MCF 10A (cell line): Measurements from ENCODE around the gene ALG5. TPM values are rescaled to one million over a fixed set of nuclear protein-coding genes. Genes with fewer than 3 reads are reported as not detected.

ENCODE experiments used
- BruUV-seq: library from RNA; stranded (reverse); fragments of 400-500 nt; replicated peaks from 2 replicates; lab custom pipeline; 2021; lab: Mats Ljungman, UMichigan
- CTCF ChIA-PET: fragments of 300-600 bp; sonication (Branson Sonifier 250); formaldehyde crosslinking; extraction: SDS; loops from one replicate; lab custom pipeline; 2021; ENCODE audit warnings: antibody characterized with exemption, inconsistent platforms; lab: Yijun Ruan, JAX
- POLR2A ChIA-PET: fragments of 300-600, 350-650 bp; sonication (Branson Sonifier 250); formaldehyde crosslinking; extraction: SDS; loops from one replicate; lab custom pipeline; 2020; ENCODE audit warnings: antibody characterized with exemption, inconsistent platforms; lab: Yijun Ruan, JAX
- DNase-seq: peaks from one replicate; pipeline ENCODE4 v3.0.0-alpha.2; 2018; ENCODE audit not compliant: unreplicated experiment
- H3K27ac Mint-ChIP-seq: one replicate; pipeline ENCODE4 v1.8.0; 2022; ENCODE audit warnings: mild to moderate bottlenecking, low read depth, mixed read lengths; ENCODE audit not compliant: unreplicated experiment
- H3K27me3 Mint-ChIP-seq: one replicate; pipeline ENCODE4 v1.8.0; 2022; ENCODE audit warnings: mixed read lengths; ENCODE audit not compliant: insufficient read depth, unreplicated experiment
- H3K36me3 Mint-ChIP-seq: one replicate; pipeline ENCODE4 v1.8.0; 2022; ENCODE audit warnings: mild to moderate bottlenecking, moderate library complexity, mixed read lengths; ENCODE audit not compliant: insufficient read depth, unreplicated experiment
- H3K4me1 Mint-ChIP-seq: one replicate; pipeline ENCODE4 v1.8.0; 2022; ENCODE audit warnings: mixed read lengths; ENCODE audit not compliant: insufficient read depth, unreplicated experiment
- H3K4me3 Mint-ChIP-seq: one replicate; pipeline ENCODE4 v1.8.0; 2022; ENCODE audit warnings: mild to moderate bottlenecking, moderate library complexity, mixed read lengths; ENCODE audit not compliant: unreplicated experiment
- H3K9me3 Mint-ChIP-seq: one replicate; pipeline ENCODE4 v1.8.0; 2022; ENCODE audit warnings: mixed read lengths; ENCODE audit not compliant: unreplicated experiment
- intact Hi-C: fragments of 100-400 bp; cut with micrococcal nuclease; formaldehyde crosslinking; loops from 2 replicates; pipeline ENCODE4 v1.14.1; 2022
- total RNA-seq: library from RNA; stranded (reverse); gene quantifications from 2 replicates; pipeline ENCODE4 v1.2.3, GENCODE V29; 2022
- TF ChIP-seq, protein P1 (sequence below): fragments of 200-600 bp; IDR thresholded peaks from one replicate; pipeline ENCODE4 v1.8.0; 2022; ENCODE audit warnings: antibody characterized with exemption, mild to moderate bottlenecking; ENCODE audit not compliant: unreplicated experiment

ALG5 gene
- total RNA-seq, 1 experiment from 2014 or later, result 51.2 TPM

DNA sequence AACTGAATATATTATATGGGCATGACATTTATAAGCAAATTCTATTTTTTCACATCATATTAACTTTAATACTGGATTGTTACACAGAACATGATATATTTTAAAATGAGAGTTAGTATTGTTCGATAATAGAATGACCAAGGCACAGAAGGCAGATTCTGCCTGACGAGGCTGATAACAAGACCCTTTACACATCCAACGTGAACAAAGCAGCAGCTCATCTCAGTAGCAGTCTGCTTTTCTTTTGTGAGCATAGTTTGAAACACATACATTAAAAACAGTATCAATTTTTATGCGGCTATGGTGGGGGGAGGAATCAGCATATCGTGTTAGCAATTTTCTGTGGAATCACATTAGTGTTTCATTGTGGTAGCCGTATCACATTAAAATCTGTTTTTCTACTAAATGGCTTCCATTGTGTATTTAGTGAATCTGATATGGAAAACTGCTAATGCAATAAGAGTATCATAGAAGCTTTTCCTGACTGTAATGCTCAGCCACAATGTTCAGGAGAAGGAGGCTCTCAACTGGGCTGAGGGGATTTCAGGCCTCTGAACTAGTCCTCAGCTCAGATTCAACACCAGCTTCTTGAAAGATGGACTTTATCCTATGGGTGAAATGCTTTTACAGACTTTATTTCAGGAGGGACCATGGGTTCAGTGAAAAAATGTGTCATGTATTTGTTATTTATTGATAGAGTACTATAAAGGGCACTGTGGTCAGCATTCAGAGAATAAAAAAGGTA is 83.1 kb downstream of the ALG5 start:
- intact Hi-C loops, result no loop called here
- no peak for DNase-seq
- Mint-ChIP-seq H3K27ac (no peak overlapping the region), H3K27me3 (no peaks in the 10 kb centered on the region), H3K4me3 (no peak overlapping the region), H3K9me3 (no peaks in the 10 kb centered on the region), H3K36me3 (no peaks in the 10 kb centered on the region), H3K4me1 (no peaks in the 10 kb centered on the region)
- TF ChIP-seq, protein P1, sequence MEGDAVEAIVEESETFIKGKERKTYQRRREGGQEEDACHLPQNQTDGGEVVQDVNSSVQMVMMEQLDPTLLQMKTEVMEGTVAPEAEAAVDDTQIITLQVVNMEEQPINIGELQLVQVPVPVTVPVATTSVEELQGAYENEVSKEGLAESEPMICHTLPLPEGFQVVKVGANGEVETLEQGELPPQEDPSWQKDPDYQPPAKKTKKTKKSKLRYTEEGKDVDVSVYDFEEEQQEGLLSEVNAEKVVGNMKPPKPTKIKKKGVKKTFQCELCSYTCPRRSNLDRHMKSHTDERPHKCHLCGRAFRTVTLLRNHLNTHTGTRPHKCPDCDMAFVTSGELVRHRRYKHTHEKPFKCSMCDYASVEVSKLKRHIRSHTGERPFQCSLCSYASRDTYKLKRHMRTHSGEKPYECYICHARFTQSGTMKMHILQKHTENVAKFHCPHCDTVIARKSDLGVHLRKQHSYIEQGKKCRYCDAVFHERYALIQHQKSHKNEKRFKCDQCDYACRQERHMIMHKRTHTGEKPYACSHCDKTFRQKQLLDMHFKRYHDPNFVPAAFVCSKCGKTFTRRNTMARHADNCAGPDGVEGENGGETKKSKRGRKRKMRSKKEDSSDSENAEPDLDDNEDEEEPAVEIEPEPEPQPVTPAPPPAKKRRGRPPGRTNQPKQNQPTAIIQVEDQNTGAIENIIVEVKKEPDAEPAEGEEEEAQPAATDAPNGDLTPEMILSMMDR, result no peak
- BruUV-seq, result no TSS peak
- POLR2A ChIA-PET, result interaction anchor here (0.6 kb wide), 1 partner anchor 46 kb away, joined by 3 read pairs; no protein-coding TSS in a partner anchor
- CTCF ChIA-PET, result no interaction called here

DNA sequence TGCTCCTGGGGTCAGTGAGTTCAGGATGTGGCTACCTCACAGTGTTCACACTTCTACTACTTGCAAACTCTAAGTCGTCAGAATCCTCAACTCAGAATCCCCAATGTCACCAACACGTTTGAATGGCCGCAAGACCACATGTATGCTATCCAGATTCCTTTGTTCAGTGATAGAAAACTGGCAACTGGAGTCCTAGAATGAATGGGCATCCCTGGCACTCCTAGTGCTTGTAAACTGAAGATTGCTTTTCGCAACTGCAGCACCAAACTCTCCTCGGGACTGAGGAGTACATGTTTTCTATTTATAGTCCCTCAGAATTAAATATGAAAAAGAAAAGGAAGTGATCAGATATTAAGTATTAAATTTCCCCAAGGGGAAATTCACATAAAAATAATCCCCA is 84.0 kb downstream of the ALG5 start:
- Mint-ChIP-seq H3K36me3 (no peaks in the 10 kb centered on the region), H3K4me1 (no peaks in the 10 kb centered on the region), H3K27ac (no peak overlapping the region), H3K9me3 (no peaks in the 10 kb centered on the region), H3K4me3 (no peak overlapping the region), H3K27me3 (no peaks in the 10 kb centered on the region)
- intact Hi-C loops, result no loop called here
- ChIA-PET CTCF (no interaction called here), POLR2A (no interaction called here)
- no peak for DNase-seq
- BruUV-seq, result no TSS peak
- TF ChIP-seq, protein P1, result no peak

DNA sequence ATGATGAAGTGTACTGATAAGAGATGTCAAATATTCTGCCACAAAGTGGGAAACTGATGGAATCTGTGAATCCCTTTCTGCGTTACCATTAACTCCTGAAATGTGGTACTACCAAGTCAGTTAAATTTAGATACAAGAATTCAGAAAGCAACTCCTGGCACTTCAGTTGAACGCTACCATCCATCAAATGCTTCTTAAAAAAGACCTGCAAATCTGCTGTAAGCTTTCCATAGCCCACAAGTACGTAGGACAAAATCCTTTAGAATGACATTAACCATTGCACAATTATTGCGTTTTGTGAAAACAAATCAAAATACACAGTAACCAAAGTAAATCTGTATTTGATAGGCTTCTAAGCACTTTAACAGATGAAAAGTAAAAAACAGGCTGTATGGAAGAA is 84.5 kb downstream of the ALG5 start:
- CTCF ChIA-PET, result no interaction called here
- Mint-ChIP-seq H3K9me3 (no peaks in the 10 kb centered on the region), H3K4me3 (no peak overlapping the region), H3K4me1 (no peaks in the 10 kb centered on the region), H3K27me3 (no peaks in the 10 kb centered on the region), H3K36me3 (no peaks in the 10 kb centered on the region), H3K27ac (no peak overlapping the region)
- no TSS peak for BruUV-seq
- TF ChIP-seq, protein P1, result no peak
- DNase-seq, result no peak
- intact Hi-C loops, result no loop called here
- POLR2A ChIA-PET, result no interaction called here

DNA sequence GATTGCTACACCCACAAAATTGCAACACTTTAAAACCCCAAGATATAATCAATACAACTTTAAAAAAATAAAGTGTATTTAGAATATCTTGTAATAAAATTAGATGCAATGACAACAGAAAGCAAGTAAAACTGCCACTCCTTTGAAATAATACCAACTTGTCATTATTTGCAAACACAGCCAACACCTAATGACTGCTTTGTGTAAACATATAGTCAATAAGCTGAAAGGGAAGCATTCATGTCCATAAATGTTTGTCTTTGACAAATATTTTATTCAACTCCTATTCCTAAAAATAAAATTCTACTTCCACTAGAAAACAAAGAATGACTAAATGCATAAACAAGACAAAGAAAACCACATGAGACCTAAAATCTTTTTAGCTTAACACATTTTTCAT is 85.7 kb downstream of the ALG5 start:
- TF ChIP-seq, protein P1, result no peak
- POLR2A ChIA-PET, result no interaction called here
- H3K9me3 Mint-ChIP-seq, result no peaks in the 10 kb centered on the region
- CTCF ChIA-PET, result interaction anchor here (0.6 kb wide), 1 partner anchor 23 kb away, joined by 3 read pairs; no protein-coding TSS in a partner anchor
- intact Hi-C loops, result no loop called here
- no peaks in the 10 kb centered on the region for H3K36me3 Mint-ChIP-seq
- no peak overlapping the region for H3K4me3 Mint-ChIP-seq
- DNase-seq, result no peak
- H3K27me3 Mint-ChIP-seq, result no peaks in the 10 kb centered on the region
- BruUV-seq, result no TSS peak
- H3K4me1 Mint-ChIP-seq, result no peaks in the 10 kb centered on the region
- no peak overlapping the region for H3K27ac Mint-ChIP-seq
